Glutamatergic neuron (in vitro differentiated cells): ENCODE data around the gene CTPS1. TPM values are rescaled to one million over a fixed set of nuclear protein-coding genes. Genes with fewer than 3 reads are reported as not detected.

ENCODE experiments used
- DNase-seq: peaks from one replicate; pipeline ENCODE4 v3.0.0; 2022
- H3K27ac Mint-ChIP-seq: one replicate; pipeline ENCODE4 v1.8.0; 2020; ENCODE audit warnings: mild to moderate bottlenecking, mixed read lengths, inconsistent platforms; ENCODE audit not compliant: unreplicated experiment
- H3K27me3 Mint-ChIP-seq: one replicate; pipeline ENCODE4 v1.8.0; 2020; ENCODE audit warnings: mild to moderate bottlenecking, moderate library complexity, mixed read lengths, inconsistent platforms; ENCODE audit not compliant: unreplicated experiment
- H3K36me3 Mint-ChIP-seq: one replicate; pipeline ENCODE4 v1.8.0; 2020; ENCODE audit warnings: mild to moderate bottlenecking, mixed read lengths, inconsistent platforms; ENCODE audit not compliant: unreplicated experiment
- H3K4me1 Mint-ChIP-seq: one replicate; pipeline ENCODE4 v1.8.0; 2020; ENCODE audit warnings: mild to moderate bottlenecking, low read depth, mixed read lengths, inconsistent platforms; ENCODE audit not compliant: unreplicated experiment
- H3K4me3 Mint-ChIP-seq: one replicate; pipeline ENCODE4 v1.8.0; 2020; ENCODE audit warnings: mild to moderate bottlenecking, mixed read lengths, inconsistent platforms; ENCODE audit not compliant: unreplicated experiment
- H3K9me3 Mint-ChIP-seq: one replicate; pipeline ENCODE4 v1.8.0; 2020; ENCODE audit warnings: mild to moderate bottlenecking, moderate library complexity, mixed read lengths, inconsistent platforms; ENCODE audit not compliant: unreplicated experiment
- total RNA-seq: library from RNA; stranded (reverse); fragmentation: NEBNext Ultra II Directional; extraction: Animal tissue kit (Norgen Biotek cat#: 25700); gene quantifications from one replicate; pipeline ENCODE4 v1.2.1, GENCODE V29; 2021; ENCODE audit not compliant: unreplicated experiment
- TF ChIP-seq, protein P1 (sequence below): fragments of 200-600 bp; sonication (generic); IDR thresholded peaks from one replicate; pipeline ENCODE4 v1.5.0; 2021; ENCODE audit not compliant: partially characterized antibody, unreplicated experiment

The CTPS1 gene
- total RNA-seq, 1 donor from 2014 or later, result 110 TPM

- no peak overlapping the region for H3K4me3 Mint-ChIP-seq
- DNase-seq, result no peak
- H3K9me3 Mint-ChIP-seq, result peaks cover 1% of the 10 kb centered on the region
- TF ChIP-seq, protein P1, sequence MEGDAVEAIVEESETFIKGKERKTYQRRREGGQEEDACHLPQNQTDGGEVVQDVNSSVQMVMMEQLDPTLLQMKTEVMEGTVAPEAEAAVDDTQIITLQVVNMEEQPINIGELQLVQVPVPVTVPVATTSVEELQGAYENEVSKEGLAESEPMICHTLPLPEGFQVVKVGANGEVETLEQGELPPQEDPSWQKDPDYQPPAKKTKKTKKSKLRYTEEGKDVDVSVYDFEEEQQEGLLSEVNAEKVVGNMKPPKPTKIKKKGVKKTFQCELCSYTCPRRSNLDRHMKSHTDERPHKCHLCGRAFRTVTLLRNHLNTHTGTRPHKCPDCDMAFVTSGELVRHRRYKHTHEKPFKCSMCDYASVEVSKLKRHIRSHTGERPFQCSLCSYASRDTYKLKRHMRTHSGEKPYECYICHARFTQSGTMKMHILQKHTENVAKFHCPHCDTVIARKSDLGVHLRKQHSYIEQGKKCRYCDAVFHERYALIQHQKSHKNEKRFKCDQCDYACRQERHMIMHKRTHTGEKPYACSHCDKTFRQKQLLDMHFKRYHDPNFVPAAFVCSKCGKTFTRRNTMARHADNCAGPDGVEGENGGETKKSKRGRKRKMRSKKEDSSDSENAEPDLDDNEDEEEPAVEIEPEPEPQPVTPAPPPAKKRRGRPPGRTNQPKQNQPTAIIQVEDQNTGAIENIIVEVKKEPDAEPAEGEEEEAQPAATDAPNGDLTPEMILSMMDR, result no peak
- peaks cover 3% of the 10 kb centered on the region for H3K27me3 Mint-ChIP-seq
- H3K27ac Mint-ChIP-seq, result no peak overlapping the region
- H3K36me3 Mint-ChIP-seq, result peaks cover 15% of the 10 kb centered on the region
- H3K4me1 Mint-ChIP-seq, result no peaks in the 10 kb centered on the region
These were observed 51.5 kb downstream of the CTPS1 start for GRCh38 chr1:41030872-41031616.

DNA sequence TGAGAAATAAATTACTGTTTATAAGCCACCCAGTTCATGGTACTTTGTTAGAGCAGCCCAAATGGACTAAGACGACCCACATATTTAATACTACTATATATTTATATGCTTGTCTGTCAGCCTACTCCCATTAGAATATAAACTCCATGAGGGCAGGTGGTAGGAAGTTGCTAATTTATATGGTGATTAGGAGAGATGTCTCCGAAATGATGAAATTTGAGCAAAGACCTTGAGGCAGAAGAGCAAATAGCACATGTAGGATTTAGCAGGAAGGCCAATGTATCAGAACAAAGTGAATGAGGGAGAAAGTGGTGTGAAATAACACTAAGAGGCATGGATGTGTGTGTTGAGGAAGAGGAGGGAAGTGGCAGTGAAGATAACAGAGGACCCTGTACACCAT lies 52.7 kb downstream of the CTPS1 start:
- Mint-ChIP-seq H3K9me3 (no peaks in the 10 kb centered on the region), H3K36me3 (peaks cover 15% of the 10 kb centered on the region), H3K27me3 (peaks cover 3% of the 10 kb centered on the region), H3K27ac (no peak overlapping the region), H3K4me3 (no peak overlapping the region), H3K4me1 (no peaks in the 10 kb centered on the region)
- no peak for DNase-seq
- TF ChIP-seq, protein P1, result no peak

- Mint-ChIP-seq H3K4me3 (no peak overlapping the region), H3K4me1 (no peaks in the 10 kb centered on the region), H3K9me3 (no peaks in the 10 kb centered on the region), H3K36me3 (peaks cover 15% of the 10 kb centered on the region), H3K27me3 (peaks cover 3% of the 10 kb centered on the region), H3K27ac (no peak overlapping the region)
- no peak for DNase-seq
- TF ChIP-seq, protein P1, result no peak
These were observed 53.8 kb downstream of the CTPS1 start for GRCh38 chr1:41033272-41033671.

- Mint-ChIP-seq H3K4me1 (no peaks in the 10 kb centered on the region), H3K27ac (no peak overlapping the region), H3K36me3 (peaks cover 2% of the 10 kb centered on the region), H3K27me3 (peaks cover 2% of the 10 kb centered on the region), H3K9me3 (no peaks in the 10 kb centered on the region), H3K4me3 (no peak overlapping the region)
- TF ChIP-seq, protein P1, result no peak
- no peak for DNase-seq
These were observed 57.8 kb downstream of the CTPS1 start for GRCh38 chr1:41037116-41037903.

DNA sequence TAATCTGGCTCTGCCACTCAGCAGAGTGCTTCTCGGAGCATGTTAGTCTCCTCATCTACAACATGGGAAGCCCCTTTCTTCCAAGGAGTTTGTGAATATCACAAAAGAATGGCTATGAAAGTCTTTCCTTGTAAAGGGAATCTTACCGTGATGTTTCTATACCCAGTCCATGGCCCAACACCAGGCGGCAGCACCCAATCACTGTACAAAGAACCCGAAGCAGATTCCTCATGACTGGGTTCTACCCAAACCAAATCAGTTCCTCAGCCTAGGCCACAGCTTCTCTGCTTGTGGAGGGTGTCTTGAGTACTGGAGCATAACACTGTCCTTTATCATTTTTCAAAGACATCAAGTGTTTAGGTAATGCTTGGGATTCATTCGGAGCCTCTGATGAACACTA lies 58.6 kb downstream of the CTPS1 start:
- Mint-ChIP-seq H3K4me3 (no peak overlapping the region), H3K27ac (no peak overlapping the region), H3K9me3 (no peaks in the 10 kb centered on the region), H3K4me1 (no peaks in the 10 kb centered on the region), H3K36me3 (no peaks in the 10 kb centered on the region), H3K27me3 (no peaks in the 10 kb centered on the region)
- DNase-seq, result no peak
- TF ChIP-seq, protein P1, result no peak
